Hepatic stellate cell (primary cell): ENCODE results near the gene OLFML3.

ENCODE experiments used
- DNase-seq: peaks from one replicate; pipeline ENCODE4 v3.0.0; 2011; ENCODE audit warnings: low spot score

Gene OLFML3

DNA sequence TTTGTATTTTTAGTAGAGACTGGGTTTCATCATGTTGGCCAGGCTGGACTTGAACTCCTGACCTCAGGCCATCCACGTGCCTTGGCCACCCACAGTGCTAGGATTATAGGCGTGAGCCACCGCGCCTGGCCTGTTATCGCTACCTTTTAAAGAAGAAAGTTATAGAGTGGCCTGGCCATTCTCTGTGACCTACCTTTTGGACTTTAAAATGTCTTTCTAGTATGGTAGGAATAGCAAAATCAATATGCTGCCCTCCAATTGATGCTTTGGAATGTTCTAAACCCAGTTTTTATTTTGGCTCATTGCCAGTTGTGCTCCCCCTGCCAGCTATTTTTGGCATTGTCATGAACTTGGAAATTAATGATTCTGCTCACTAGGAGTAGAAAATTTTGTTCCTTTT is 30.3 kb upstream of the OLFML3 start:
- no peak for DNase-seq

GRCh38 chr1:113950908-113951307 is 28.4 kb upstream of the OLFML3 start:
- no peak for DNase-seq

GRCh38 chr1:113951719-113952118 is 27.6 kb upstream of the OLFML3 start:
- no peak for DNase-seq

GRCh38 chr1:113957984-113958383 is 21.3 kb upstream of the OLFML3 start:
- no peak for DNase-seq

DNA sequence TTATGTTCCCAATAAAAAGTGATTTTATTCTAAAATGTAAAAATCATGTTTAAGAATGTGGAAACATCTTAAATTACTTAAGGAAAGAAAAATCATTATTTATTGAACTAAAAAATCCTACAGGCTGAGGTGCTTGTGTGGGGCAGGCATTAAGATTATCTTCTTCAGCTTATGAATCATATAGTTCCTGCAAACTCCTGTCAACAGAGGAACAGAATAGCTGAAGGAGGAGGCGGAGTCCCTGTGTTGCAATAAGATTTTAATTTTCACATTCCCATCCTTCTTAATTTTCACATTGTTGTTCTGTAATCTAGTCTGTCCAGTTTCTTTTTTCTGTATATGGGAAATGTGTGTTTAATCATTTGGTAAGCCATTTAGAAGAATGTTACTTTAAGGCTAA is 20.6 kb upstream of the OLFML3 start:
- no peak for DNase-seq

GRCh38 chr1:113963281-113963906 is 15.9 kb upstream of the OLFML3 start:
- DNase-seq = no peak

GRCh38 chr1:113965703-113966412 is 13.4 kb upstream of the OLFML3 start:
- peak; percentile 34 for DNase-seq

DNA sequence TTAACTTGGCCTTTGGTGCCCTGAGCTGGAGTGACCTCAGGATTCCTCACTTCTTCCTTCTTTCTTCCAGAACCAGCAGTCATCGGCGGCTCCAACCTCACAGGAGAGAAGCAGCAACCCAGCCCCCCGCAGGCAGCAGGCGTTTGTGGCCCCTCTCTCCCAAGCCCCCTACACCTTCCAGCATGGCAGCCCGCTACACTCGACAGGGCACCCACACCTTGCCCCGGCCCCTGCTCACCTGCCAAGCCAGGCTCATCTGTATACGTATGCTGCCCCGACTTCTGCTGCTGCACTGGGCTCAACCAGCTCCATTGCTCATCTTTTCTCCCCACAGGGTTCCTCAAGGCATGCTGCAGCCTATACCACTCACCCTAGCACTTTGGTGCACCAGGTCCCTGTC is 6.3 kb upstream of the OLFML3 start:
- no peak for DNase-seq

- no peak for DNase-seq
Measured at GRCh38 chr1:113975211-113975895, 3.9 kb upstream of the OLFML3 start.

GRCh38 chr1:113976609-113977278 is 2.5 kb upstream of the OLFML3 start:
- no peak for DNase-seq

GRCh38 chr1:113977906-113978305 is 1.4 kb upstream of the OLFML3 start:
- no peak for DNase-seq

GRCh38 chr1:113980110-113980509 is 836 bp downstream of the OLFML3 start:
- DNase-seq = no peak

DNA sequence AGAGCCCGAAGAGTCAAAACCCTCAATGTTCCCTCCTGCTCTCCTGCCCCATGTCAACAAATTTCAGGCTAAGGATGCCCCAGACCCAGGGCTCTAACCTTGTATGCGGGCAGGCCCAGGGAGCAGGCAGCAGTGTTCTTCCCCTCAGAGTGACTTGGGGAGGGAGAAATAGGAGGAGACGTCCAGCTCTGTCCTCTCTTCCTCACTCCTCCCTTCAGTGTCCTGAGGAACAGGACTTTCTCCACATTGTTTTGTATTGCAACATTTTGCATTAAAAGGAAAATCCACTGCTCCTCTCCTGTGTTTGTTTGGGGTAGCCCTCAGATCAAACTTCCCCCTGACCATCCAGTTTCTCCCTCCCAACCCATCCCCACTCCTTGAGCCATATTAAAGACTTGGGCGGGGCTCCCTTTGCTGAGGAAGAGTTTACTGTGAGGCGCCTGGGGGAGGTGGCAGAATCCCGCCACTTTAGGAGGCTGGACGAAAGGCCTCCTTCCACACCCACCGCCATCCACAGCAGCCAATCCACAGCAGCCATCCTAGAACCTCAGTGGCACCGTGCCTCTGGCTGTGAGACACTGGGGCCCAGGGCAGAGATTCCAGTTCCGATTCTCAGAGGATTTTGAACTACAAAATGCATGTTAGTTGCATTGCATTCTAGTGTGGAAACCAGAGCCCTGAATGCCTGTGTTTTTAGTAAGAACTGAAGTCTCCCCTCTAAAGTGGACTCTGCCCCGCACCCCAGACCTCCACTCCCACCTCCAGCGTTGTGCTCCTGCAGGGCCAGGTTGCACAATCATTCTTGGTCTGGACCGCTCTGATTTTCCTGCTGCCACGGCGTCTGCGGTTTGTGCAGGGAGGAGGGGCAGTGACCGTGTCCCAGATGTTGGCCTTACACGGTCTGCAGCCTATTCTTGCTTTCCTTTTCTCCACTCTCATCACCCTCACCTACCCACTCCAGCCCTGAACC is 3.0 kb downstream of the OLFML3 start:
- peak; percentile 68 for DNase-seq

GRCh38 chr1:113982949-113983348 is 3.7 kb downstream of the OLFML3 start:
- no peak for DNase-seq

GRCh38 chr1:113983391-113983790 is 4.1 kb downstream of the OLFML3 start:
- no peak for DNase-seq

DNA sequence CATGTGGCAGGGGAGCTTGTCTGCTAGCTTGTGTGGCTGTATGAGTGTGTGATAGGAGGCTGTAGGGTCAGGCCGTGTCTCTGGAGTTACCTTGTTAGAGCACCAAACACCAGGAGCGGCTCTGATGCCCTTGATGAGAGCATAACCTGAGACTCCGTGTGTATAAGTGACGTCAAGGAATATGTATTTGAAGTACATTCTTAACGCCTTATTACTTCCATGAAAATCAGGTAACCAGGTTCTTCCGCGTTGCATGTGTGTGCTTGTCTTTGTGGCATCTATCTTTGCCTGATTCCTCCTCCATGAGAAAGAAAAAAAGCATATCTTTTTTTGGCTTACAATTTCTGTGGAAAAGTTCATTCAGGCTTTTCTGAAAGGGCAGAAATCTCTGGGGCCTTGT is 4.6 kb downstream of the OLFML3 start:
- no peak for DNase-seq

- DNase-seq = no peak
Measured at GRCh38 chr1:113984710-113985109, 5.4 kb downstream of the OLFML3 start.

DNA sequence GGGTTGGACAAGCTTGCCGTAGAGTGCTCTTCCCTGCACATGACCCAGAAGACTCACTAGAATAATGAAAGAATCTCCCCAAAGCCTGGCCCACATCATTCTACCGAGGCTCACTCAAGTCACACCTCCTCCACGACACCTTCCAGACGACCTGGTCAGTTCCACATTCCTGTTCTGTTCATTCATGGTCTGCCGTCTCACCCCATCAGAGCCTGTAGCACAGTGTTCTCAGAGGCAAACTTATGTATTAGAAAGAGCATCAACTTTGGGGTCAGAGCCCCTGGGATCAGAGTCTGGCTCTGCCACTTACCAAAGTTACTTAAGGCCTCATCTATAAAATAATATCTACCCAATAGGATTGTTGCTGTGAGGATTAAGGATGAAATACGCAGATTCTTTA is 7.5 kb downstream of the OLFML3 start:
- no peak for DNase-seq

DNA sequence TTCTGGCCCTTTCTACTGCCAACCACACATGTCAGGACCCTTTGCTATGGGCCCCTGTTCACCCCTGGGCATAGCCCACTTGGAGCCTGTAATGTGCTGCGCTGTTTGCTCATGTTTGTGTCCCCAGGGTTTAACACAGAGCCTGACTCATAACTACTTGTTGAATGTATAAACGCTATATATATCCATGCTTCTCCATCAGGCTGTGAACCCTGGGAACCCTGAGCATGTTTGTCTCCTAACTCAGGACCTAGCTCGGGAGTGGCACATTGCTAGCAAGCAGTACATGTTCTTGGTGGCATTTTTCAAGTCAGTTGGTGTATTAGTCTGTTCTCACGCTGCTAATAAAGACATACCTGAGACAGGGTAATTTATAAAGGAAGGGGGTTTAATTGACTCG is 8.0 kb downstream of the OLFML3 start:
- DNase-seq = no peak

DNA sequence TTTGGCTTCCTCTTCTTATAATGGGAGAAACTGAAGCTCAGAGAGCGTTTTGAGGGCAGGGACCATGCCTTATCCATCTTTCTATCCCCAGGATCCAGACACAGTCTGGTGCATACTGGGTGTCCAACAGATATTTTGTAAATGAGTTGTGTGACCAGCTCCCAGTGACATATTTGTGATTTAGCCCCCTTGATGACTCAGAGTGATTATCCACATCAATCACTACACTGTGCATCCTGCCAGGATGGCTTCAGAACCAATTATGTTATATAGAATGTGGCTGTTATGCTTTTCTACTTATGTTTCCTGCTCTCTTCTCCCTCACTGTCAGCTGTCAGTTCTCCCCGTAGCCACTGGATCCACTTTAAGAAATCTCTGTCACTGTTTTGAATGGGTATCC is 11.3 kb downstream of the OLFML3 start:
- no peak for DNase-seq

DNA sequence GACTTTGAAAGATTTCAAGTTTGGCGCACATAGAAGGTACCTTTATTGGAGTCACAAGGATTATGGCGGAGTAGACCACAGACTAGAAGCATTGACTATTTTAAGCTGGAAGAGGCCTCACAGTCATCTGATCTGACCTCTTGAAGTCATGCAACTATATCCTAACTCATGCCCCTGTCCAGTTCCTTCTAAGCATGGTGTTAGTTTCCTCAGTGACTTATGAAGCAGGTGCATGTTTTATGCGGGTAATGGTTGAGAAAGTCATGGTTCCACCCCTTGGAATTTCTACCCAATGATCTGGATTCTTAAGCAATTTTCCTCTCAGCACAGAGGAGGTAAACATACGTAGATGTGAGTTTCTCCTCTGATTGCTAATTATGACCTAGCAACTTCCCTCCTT is 11.7 kb downstream of the OLFML3 start:
- no peak for DNase-seq
